ENCODE data around the gene MAB21L4.

MAB21L4 gene

DNA sequence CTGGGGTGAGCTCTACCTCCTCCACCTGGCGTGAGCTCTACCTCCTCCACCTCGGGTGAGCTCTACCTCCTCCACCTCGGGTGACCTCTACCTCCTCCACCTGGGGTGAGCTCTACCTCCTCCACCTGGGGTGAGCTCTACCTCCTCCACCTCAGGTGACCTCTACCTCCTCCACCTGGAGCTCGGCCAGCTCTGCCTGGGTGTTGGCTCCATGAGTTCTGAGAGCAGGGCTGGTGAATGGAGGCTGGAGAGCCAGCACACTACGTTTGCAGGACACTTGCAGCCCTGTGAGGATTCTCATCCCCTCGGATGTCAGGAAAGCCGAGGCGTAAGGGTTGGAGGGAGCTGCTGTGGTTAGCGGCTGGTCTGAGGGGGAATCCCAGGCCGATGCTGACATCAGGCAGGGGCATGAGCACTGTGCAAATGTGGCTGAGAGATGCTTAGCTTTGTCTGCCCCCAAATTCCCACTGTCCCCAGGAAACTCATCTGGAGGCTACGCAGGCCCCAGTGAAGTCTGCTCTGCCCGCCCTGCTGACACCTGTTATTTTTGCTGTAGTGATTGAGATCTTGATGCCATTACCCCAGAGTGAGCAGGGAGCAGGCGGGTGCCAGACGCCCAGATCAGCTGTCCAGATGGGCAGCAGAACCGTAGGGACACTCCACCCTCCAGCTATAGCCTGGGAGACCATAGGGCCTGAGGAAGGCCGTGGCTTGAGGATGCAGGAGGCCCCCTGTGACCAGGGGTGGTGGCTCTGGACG lies 13.4 kb upstream of the MAB21L4 start:
- DNase-seq, result no peak

DNA sequence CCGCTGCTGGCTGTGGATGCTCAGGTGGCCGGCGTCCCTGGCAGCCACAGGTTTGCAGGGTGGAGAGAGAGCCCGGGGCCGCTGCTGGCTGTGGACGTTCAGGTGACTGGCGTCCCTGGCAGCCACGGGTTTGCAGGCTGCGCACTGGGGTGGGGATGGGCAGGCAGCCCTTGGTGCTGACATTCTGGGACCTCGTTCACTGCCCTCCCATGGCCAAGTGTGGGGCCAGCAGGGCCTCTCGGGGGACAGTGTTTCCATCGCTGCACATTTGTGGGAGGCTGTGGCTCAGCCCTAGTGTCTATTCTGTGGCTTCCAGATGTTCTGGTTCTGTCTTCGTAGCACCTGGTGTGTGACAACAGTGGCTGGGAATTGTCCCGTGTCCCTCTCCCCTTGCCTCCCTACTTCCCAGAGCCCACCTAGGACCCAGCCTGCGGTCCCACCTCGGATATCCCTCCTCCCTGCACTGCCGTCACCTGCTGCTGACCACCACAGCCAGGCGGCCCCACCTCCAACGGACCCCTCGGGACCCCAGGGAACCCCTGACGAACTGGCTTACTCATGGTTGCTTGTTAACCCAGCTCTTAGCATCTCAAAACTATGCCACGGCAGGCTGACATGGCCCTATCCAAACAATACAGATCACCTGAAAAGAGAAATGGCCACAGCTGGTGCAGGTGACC lies 11.1 kb upstream of the MAB21L4 start:
- no peak for DNase-seq

DNA sequence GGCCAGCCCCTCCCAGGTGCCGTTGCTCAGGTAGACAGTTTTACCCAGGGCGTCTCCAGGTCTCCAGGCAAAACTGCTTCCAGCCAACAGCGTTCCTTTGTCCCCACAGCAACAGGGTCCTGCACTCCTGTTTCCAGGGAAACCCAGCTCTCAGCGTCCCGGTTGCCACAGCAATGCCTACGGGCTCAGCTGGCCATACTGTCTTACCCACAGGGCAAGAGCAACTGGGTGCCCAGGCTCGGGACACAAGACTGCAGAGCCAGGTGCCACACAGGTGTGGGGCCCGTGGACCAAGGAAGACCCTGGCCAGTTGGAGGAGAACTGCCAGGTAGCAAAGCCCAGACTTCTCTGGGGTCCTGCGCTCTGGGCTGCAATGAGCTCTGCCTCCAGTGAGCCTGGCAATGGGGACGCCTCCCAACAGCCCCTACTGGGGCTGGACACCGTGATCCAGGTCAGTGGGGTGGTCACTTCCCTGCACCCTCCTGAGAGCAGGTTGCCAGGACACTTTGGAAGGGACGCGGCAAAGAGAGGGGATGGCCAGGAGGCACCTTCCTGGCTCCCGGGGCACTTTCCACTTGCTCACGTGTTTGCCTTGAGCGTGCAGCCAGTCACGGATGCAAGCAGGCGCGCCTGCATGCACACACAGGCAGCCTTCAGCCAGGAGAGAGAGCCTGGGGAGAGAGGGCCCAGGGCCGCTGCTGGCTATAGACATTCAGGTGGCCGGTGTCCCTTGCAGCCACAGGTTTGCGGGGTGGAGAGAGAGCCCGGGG lies 10.4 kb upstream of the MAB21L4 start, which contains the start of gene CROCC2:
CROCC2 (plus strand) TSS at position 196 of the 770 bp plus-strand sequence; CDS start at position 374, 178 bp downstream.
- no peak for DNase-seq

DNA sequence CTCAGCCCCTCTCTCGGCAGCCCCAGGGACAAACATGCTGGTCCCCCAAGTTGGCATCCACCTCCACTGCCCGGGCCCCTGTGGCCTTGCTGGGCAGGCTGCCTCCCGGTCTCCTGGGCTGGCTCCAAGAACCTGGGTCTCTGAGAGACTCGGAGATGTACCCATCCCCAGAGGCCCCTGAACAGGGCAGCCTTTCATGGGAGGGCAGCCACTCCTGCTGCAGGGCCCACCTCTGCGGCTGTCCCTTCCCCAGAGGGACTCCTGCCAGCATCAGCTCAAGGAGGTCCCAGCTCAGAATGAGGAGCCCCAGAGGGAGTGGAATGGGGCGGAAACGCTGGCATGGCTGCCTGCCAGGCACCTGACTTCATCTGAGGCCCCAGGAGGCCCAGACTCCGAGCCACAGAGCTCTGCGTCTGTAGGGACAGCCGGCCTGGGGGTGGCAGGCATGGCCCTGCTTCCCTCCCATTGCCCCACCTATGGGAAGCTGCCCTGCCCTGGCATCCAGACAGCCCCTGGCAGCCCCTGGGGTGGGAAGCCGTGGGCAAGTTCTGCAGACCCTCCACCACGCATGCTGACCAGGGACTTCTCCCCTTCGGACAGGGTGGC lies 9.3 kb upstream of the MAB21L4 start:
- no peak for DNase-seq

DNA sequence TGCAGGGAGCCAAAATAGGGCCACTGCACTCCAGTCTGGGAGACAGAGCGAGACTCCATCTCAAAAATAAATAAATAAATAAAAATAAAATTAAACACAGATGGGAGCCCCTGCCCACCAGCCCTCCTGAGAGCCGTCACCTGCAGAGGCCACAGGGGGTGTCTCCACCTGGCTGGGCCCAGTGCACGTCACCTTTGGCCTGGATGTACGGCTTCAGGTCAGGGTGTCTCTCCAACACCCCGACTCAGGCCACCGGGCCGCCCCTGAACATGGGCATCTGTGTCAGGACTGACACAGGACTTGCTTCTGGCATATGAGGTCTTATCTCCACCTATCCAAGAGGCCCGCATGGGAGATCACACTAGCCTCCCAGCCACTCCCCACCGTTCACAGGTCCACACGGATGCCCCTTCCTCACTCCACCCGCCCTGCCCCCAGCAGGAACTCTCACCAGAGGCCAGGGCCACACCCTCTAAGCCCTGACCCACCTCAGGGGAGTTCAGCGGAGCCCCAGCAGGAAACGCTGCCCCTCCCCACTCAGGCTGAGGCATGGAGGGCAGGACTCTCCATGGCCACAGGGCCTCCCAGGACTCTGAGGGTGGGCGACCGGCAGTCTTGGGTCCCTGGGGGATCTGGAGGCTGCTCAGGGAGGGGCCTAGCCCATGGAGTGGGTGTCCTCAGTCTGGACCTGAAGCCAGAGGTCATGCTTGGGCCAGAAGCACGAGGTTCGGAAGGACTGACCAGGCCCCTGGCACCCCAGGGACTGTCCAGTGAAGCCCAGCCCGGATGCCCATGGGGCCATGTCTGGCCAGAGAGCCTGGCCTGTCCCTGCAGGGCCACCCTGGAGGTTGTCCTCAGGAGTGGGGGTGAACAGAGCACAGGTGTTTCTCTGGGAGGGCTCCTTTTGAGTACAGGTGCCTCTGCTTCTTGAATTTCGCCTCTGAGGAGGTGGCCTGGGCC lies 8.5 kb upstream of the MAB21L4 start:
- no peak for DNase-seq

DNA sequence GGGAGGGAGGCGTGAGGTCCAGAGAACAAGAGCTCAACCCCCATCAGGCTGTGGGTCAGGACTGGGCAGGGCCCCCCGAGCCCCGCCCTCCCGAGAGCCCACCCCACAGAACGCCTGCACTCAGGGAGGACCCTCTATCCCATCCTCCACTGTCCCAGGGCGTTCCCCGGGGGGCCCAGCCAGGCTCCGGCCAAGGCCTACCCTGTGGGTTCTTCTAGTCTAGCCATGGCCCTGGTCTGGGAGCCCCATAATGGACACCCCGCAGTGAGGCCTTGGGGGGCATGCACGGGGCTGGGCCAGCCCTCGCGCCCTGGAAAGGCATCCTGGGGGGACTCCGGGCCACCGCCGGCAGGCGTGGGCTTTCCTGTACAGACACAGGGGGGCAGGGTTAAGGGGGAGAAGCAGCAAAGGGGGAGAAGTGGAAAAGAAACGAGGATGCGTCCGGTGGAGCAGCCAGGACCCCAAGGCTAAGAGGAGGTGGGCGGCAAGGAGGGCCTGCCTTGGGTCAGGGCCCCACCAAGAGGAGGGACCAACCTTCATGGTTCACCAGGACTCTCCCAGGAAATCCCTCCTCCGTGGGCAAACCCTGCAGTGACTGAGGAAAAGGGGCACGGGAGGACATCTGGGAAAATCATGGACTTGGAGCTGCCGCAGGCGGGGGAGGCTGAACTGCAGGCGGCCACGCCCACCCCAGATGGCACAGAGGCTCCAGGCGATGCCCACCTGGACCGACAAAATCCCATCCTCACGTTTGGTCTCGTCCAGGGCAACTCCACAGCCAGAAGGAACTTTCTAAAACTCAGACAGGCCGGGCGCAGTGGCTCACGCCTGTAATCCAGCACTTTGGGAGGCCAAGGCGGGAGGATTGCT lies 7.5 kb upstream of the MAB21L4 start:
- DNase-seq, result no peak

DNA sequence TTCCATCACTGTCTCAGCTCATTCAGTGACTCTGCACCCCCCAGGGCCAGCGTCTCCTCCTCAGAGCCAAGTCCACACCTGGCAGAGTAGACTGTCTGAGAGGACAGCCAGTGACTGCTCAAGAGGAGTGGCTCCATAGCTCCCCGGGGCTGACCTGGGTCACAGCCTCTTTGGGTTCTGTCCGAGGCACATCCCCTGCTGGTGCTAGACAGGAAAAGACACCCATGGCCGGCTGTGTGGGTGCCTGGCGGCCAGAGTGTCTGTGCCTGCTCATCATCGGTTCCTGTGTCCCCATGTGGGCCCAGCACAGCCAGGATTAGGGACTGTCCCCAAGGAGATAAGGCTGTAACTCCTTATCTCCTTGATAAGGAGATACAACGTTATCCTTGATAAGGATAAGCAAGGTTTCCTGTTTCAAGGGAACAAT lies 6.7 kb upstream of the MAB21L4 start:
- no peak for DNase-seq

DNA sequence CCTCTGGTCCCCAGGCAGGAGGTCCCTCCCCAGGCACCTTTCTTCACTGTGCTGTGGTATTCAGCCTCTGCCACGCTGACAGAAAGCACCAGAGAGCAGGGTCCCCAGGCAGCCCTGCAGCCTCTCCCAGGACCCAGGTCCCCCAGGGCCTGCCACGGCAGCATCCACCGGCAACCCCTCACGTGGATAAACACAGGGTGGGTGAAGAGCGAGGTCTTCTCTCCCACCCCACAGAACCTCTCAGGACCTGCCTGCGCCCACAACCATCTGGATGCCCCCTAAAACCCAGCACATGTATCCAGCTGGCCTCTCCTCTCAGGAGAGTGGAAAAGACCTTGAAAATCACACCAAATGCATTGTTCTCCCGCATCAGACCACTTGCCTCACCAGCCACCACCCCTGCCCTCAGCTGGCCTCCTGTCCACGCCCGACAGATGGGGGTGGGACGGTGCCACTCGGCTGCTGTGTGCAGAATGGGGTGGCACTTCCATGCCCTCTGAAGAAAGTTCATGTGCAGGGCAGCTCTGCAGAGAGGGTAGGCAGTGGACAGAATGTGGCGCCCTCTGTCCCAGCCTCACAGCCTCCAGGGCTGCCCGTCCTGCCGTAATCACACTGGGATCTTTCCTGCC lies 6.1 kb upstream of the MAB21L4 start:
- no peak for DNase-seq

DNA sequence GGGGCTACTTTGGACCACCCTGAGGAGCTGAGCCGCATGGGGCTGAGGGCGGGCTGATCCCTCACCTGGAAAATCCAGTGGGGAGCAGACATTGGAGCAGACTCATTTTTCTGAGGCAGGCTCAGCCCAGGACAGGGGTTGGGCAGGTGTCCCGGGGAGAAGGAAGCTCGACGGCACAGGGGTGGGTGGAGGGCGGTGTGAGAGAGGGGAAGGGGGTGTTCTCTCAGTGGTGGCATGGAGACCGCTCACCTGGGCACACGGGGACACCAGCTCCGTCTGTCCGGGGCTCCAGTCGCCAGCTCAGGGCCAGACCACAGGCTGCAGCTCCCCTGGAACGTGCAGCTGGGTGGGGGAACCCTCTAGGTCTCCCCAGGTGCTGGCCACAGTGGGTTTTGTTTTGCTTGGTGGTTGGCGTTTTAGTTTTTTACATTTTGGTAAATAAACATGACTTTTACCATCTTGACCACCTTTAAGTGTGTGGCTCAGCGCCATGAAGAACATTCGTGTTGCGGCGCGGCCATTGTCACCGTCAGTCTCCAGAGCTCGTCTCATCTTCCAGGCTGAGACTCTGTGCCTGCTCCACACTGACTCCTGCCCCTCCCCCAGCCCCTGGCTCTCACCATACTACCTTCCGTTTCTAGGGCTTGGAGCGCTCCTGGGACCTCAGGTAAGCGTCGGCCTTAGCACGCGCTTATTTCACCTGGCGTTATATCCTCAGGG lies 4.3 kb upstream of the MAB21L4 start:
- DNase-seq, result no peak

DNA sequence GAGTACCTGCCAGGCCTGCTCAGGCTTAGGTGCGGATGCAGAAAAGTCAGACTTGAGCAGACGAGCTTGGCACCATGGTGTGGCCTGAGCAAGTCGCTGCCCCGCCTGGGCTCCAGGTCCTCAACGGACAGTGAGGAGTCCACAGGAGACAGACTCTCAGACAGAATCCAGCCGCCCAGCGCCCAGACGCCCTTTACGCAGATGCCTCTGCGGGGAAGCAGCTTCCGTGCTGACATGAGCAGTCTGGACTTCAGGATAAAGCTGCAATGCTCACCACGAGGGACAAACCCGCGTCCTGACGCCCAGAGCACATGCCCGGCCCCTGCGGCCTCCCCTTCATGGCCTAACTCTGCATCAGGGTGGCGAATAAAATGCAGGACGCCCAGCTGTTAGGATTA lies 3.5 kb upstream of the MAB21L4 start:
- DNase-seq, result no peak

DNA sequence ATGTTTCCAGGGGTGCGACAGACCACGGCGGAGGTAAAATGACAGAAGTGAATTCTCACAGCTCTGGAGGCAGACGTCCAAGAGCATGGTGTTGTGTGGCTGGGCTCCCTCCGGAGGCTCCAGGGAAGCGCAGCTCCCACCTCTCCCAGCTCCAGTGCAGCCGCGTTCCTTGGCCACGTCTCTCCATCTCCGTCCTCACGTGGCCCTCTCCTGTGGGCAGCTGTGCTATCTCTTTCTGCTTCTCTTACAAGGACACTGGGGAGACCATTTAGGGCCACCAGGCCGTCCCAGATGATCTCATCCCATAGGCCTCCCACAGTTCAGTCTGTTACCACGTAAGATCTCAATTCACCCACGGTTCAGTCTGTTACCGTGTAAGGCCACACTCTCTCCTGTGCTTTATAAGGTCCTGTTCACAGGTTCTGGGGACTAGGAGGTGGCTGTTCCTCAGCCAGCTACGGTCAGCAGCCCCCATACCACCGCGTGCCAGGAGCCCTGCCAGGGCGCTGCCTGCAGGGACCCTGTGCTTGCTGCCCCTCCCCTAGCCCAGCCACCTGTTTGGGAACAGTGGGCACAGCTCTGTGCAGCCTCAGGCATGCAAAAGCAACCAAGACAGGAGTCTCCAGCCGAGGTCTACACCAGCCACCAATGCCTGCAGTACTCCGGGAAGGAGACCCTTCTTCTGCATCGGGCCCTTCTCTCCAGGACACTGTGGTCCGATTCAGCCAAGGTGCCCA lies 2.9 kb upstream of the MAB21L4 start:
- no peak for DNase-seq

DNA sequence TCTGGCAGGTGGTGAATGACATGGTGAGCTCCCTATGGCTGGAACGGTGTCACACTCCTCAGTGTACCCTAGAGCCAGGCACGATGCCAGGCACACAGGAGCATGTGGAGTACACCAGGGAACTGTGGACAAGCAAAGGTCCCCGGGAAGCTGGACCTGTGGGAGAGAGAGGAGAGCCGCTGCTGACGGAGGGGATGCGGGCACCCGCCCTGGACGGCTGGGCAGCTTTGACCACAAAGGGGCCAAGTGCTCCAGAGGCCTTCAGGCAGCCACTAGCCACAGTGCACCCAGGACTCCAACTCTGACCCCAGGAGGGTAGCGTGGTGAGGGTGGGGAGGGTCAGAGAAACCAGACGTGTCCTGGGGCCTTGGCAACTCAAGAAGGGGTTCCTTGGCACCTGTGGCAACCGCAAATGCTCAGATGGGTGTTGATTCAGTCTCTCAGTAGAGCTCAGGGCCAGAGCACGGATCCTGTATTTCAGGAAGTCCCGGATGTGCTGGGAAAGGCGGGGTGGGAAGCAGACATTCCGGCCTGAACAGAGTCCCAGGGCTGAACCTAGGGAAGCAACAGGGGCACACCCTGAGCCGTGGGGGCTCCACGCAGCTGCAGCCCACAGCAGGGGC lies 2.3 kb upstream of the MAB21L4 start:
- DNase-seq, result no peak

DNA sequence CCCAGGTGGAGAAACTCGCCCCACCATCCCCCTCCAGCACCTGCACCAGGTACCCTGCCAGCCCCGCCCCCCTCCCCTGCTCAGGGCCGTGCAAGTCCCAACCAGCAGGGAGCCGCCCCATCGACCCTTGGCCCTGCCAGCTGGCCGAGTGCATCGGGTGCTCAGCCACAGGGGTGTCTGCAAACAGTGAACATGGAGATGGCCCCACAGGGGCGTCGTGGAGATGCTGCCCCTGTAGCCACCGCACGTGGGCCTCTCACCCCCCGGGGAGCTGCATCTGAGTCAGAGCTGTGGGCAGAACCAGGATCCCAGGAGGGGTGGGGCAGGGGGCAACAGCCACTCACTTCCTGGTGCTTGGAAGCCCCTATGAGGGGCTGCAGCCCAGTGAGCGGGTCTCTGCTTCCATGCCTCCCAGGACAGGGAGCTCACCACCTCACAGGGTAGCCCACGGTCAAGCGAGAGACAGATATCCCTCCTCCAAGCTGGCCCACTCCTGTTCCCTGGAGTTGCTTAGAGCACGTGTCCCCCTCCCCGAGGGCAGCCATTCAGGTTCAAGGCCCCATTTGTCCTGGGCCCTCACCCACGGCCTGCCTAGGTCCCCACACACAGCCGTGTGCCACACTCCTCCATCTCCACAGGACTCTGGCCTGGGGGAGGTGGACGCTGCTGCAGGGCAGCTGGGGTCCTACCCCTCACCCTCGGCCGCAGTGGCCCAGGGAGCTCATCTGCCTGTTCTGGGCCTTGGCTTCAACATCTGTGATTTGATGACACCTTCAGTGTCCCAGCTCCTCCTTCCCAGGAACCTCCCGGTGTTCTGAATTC lies 1.1 kb upstream of the MAB21L4 start:
- no peak for DNase-seq

DNA sequence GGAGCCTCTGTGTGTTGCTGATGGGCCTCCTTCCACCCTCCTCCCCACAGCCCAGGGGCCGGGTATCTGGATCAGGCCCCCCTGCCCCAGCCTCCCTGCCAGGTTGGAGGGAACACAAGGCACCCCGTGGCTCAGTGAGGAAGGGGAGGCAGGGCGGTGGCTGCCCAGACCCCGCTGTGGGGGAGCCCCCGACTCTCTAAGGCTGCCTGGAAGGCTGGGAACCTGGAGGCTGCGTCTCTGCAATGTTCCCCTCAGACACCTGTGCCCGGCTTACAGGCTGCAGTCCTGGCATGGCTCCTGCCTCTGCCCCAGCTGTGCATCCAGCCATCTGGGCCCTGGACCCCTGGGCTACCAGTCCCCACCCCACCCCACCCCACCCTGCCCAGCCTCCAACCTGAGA lies 438 bp upstream of the MAB21L4 start:
- no peak for DNase-seq

DNA sequence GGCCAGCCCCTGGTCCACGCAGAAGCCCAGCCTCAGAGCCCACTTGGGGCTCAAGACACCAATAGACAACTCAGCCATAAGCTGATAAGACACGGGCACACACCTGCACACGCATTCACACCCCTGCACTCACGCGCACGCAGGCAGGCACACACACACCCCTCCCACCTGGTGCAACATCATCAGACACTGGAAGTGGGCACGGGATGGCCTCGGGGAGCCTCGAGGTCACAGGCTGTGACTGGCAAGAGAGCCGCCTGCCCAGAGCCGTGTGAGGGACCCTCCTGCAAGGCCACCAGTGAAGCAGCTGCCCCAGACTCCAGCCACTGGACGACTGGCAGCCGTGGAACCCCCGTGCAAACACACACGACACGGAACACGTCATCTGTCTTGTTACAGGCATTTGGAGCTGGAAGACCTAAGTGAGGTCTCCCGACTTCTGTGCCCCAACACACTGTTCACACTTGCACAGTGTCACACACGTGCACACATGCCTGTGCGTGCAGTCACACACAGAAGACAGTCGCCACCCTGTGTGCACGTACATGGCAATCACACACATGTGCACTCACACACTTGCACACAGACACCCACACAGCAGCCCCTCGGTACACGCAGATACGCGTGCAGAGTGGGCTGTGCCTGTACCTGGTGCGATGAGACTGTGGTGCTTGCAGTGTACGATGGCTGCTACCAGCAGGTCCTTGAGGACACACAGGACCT lies 959 bp downstream of the MAB21L4 start:
- no peak for DNase-seq

DNA sequence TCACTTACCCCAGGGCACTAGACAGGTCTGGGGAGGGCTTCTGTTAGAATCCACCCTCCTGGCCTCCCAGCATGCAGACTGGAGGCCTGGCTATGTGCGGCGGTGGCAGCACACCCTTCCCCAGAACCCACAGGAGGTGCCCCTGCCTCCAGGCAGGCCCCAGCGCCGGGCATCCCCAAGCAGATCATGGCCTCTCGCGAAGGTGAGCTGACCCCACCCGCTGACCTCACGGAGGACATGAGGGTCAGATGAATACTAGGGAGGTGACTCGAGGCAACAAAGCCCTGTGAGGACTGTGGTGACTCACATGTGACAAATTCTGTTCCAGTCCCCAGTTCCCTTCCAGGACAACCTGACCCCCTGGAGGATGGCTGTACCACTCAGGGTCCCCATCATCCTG lies 1.9 kb downstream of the MAB21L4 start:
- no peak for DNase-seq

DNA sequence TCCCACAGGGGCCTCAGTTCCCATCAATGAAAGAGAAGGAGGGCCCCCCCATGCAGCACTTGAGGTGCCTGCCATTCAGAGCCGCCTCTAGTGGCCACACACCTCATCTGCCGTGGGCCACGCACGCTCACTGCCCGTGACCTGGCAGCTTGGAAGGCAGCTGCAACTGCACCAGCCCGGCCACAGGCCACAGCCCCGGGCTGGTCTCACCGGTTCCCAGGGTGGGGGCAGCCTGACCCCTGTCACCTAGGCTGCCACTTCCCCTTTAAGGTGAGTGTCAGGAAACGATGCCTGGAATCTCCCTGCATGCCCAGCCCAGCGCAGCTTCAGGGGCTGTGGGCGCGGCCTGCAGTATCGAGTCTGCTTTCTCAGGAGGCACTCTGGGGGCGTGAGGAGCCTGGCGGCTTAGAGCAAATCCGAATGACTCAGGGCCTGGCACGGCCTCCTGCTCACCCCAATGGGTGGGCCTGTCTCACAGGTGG lies 2.6 kb downstream of the MAB21L4 start:
- DNase-seq, result no peak
